Ramos (cell line): ENCODE results near the gene PCNT.
"Not testable (repeated sequence)": the region's sequence is repeated elsewhere in the genome, so short reads cannot be mapped to it uniquely, and the experiment has no call there.

ENCODE experiments used
- in situ Hi-C: fragments of 300-500 bp; cut with MboI; formaldehyde crosslinking; loops from one replicate; pipeline ENCODE4 v1.14.3; 2022; ENCODE audit warnings: low sequenced_read_pairs; ENCODE audit not compliant: unreplicated experiment

Gene PCNT

DNA sequence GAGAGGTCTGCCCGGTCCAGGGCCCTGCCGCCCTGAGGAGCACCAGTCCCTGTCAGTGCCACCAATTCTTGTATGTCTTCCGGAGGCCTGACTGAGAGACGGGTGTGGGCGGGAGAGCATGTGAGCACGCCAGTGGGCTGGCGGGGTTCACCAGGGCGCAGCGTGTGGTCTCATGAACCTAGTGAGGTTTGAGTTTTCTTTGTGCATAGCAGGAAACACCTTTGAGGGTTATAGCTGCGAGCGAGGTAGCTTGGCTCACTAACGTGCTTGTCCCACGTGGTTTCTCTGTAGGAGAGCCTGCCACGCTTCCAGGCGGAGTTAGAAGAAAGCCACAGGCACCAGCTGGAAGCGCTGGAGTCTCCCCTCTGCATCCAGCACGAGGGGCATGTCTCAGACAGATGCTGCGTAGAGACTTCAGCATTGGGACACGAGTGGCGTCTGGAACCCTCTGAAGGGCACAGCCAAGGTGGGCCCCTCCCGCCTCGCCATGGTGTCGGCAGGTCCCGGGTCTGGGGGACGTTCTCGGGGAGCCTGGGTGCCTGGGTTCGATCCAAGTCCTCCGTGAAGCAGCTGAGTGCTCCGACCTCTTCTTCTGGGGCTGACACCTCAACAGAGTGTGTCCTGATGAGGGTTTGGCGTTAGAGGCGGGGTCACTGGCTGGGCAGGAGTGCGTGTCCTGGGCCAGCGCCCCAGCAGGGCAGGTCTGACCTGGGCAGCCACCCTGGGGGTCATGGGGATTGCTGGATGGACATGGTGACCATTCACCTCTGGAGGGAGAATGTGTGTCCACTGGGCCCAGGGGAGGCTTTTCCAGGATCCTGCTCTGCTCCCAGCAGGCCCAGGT is 31.4 kb downstream of the PCNT start:
- in situ Hi-C loops, result no loop called here

DNA sequence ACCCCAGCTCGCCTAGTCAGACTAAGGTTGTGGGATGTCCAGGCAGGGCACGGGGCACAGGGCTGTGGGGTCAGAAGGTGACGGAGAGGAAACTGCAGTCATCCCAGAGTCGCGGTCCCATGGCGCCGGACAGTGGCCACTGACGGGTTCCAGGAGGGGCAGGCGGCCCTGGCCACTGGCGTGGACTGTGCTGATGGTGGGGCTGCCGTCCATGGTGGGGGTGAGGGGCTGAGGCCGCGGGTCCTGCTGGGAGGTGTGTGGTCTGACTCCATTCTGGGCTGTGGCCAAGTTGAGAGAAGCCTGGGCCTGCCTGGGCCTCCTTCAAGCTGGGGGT is 32.0 kb downstream of the PCNT start:
- in situ Hi-C loops, result no loop called here

DNA sequence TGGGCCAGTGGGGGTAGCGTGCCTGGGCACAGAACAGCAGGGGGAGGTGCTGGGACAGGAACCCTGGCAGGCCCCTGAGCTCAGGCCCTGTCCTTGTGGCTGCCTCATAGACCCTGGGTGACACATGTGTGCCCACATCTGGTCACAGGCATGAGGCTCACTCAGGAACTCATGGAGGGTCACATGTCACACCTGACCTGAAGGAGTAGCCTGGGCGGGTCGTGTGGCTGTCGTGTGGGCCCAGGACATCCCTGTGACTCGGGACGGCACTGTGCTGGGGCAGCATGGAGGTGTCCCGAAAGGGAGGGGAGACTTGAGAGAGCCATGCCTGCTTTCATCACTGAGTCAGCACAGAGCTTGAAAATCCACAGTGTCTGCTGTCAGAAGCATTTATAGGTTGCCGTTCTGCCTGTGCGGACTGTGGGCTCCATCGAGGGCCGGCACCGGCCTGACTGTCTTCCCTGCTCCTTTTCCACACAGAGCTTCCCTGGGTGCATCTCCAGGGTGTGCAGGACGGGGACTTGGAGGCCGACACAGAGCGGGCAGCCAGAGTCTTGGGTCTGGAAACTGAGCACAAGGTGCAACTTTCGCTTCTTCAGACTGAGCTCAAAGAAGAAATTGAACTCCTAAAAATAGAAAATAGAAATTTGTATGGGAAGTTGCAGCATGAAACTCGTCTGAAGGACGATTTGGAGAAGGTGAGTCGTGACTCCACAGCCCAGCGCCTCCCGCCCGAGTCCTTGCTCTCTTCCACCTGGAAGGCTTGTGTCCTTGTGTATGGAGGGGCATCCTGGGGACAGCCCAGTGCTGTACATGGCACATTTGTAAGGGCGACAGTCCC is 32.8 kb downstream of the PCNT start:
- in situ Hi-C loops, result no loop called here

DNA sequence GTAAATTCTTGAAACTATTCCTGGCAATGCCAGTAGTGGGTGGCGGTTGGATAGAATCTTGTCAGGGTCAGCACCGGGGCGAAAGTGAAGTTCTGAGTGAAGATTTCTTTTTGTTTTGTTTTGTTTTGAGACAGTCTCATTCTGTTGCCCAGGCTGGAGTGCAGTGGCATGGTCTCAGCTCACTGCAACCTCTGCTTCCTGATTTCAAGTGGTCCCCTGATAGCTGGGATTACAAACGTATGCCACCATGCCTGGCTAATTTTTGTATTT is 33.3 kb downstream of the PCNT start:
- in situ Hi-C loops, result no loop called here

DNA sequence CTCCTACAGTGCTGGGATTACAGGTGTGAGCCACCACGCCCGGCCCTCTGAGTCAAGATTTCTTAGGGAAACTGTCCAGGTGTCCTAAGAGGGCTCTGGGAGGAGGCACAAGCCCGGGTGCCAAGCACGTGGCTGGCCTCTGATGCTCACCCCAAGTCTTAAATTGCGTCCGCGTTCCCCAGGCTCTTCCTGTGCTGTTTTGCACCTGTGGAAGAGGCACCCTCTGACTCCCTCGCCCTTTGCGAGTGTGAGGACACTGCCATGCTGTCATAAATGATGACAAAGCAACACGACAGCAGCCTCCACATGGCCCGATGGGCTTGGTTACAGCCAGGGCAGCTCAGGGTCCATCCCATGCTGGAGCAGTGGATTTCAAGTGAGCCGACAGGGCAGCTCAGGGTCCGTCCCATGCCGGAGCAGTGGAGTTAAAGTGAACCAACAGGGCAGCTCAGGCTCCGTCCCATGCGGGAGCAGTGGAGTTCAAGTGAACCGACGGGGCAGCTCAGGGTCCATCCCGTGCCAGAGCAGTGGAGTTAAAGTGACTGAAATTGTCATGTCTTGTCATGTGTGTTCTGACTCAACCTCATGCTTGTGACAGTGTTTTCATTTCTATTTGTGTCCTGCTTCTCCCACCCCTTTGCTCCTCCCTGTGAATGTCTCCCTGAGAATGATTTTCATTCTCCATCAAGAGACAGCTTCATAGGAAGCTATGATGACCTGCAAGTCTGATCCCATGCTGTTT is 33.9 kb downstream of the PCNT start:
- in situ Hi-C loops, result no loop called here

DNA sequence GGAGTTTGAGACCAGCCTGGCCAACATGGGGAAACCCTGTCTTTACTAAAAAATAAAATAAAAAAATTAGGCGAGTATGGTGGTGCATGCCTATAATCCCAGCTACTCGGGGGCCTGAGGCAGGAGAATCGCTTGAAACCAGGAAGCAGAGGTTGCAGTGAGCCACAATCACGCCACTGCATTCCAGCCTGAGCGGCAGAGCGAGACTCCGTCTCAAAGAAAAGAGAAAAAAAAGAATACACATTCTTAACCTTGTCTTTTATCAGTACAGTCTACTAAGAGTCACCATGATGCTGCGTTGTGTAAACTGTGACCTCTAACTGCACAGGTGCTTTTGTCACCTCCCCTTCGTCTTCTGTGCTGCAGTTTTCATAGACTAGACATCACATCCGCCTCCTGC is 37.2 kb downstream of the PCNT start:
- in situ Hi-C loops, result no loop called here

DNA sequence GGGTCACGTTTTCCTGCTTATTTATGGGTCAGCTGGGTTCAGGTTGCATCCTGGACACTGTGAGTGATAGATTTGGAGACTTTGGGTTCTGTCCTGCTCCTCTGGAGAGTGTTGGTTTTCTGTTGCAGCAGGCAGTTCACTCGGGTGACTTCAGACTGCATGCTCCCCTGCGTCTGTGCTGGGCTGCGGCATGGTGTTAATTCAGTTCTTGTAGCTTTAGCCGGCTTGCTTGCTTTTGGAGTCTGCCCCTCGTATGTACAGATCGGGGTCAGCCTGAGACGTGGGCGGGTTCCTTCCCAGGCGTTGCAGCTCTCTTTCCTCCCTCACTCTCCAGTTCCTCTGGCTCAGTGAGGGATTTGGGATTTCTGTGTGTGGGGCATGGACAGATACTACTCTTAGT is 38.0 kb downstream of the PCNT start:
- in situ Hi-C loops, result no loop called here

DNA sequence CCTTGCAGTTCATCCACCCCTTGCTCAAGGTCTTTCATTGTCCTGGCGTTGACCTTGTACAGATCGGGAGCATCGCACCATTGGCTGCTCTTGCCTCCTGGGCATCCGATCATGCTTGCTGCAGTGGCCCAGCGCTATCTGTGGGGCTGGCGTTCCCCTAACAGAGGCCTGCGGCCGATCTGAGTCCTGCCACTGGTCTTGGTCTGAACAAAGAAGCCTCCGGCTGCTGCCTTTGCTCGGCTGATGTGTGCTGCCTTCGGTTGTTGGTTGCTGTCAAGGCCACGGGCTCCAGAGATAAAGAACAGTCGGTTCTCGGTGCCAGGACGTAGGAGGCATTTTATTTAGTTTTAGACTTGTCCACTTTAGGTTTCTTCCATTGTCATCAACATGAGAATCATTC is 39.0 kb downstream of the PCNT start:
- in situ Hi-C loops, result no loop called here

DNA sequence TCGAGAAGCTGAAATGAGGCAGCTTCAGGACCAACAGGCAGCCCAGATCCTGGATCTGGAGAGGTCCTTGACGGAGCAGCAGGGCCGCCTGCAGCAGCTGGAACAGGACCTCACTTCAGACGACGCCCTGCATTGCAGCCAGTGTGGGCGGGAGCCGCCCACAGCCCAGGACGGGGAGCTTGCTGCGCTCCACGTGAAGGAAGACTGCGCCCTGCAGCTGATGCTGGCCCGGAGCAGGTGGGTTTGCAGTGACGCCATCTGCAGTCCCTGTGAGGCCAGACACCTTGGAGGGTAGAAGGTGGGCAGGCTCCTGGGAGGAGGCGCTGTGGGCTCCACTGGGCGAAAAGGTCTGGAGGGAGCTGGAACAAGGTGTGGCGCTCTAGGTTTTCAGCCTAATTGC is 39.7 kb downstream of the PCNT start:
- in situ Hi-C loops, result no loop called here

DNA sequence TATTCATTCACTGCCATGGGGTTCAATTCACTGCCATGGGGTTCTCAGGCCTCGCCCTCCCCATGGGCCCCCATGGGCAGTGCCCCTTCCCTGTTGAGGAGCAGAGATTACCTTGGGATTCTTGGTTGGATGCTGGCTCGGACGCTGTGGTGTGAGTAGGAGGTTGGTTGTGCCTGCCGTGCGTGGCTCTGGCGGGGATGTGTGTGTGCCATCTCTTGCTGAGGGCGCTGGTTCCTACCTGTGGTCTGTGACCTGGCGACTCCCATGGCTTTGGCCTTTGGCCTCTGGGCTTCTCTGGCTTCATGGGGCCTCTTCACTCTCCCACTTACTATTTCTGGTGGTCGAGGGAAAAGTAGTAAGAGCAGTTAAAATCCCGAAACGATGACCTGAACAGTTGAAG is 42.1 kb downstream of the PCNT start:
- in situ Hi-C loops, result no loop called here

DNA sequence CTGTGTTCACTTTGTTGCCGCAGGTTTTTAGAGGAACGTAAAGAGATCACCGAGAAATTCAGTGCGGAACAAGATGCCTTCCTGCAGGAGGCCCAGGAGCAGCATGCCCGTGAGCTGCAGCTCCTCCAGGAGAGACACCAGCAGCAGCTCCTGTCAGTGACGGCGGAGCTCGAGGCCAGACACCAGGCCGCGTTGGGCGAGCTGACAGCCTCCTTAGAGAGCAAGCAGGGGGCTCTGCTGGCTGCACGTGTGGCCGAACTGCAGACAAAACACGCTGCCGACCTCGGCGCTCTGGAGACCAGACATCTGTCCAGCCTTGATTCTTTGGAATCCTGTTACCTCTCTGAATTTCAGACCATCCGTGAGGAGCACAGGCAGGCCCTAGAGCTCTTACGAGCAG is 42.6 kb downstream of the PCNT start:
- in situ Hi-C loops, result no loop called here

DNA sequence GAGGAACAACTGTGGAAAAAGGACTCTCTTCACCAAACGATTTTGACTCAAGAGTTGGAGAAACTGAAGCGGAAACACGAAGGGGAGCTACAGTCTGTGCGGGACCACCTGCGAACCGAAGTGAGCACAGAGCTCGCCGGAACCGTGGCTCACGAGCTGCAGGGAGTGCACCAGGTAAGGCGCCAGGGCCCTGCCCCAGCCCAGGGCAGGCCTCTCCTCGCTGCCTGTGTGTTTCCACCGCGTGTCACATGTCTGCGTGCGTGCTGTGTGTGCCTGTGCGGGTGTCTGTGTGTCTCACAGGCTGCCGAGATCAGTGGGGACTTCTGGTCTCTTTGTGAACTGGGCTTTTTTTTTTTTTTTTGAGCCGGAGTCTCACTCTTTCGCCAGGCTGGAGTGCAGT is 43.0 kb downstream of the PCNT start:
- in situ Hi-C loops, result no loop called here

DNA sequence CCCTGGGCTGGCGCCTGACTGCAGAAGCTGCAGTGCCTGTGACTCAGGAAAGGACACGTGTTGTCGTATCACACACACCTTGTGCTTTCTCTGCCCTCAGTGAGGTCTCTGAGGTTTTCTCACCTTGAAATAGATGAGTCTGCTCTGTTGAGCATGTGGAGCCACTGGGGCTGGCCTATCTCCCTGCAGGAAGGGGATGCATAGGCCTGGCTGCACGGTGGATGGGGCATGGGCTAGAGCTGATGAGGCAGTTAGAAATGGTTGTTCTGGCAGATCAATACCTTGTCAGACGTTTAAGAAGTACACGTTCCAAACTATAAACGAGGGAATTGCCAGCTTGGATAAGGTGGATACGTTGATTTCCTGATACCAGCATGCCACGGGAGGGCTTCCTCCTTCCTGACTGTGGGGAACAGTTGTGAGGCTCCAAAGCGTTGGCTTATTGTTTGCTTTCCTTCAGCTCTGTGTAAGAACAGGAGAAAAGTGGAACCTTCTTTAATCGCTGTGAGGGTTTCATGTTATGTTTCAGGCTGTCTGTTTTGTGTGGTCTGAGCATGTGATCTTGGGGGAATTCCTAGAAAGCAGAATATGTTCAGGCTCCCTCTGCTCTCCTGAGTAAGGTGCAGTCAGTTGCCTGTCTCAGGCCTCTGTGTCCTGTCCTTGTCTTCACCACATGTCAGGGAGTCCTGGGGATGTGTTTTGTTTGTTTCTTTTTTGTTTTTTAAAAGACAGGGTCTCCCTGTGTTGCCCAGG is 44.8 kb downstream of the PCNT start:
- in situ Hi-C loops, result no loop called here

DNA sequence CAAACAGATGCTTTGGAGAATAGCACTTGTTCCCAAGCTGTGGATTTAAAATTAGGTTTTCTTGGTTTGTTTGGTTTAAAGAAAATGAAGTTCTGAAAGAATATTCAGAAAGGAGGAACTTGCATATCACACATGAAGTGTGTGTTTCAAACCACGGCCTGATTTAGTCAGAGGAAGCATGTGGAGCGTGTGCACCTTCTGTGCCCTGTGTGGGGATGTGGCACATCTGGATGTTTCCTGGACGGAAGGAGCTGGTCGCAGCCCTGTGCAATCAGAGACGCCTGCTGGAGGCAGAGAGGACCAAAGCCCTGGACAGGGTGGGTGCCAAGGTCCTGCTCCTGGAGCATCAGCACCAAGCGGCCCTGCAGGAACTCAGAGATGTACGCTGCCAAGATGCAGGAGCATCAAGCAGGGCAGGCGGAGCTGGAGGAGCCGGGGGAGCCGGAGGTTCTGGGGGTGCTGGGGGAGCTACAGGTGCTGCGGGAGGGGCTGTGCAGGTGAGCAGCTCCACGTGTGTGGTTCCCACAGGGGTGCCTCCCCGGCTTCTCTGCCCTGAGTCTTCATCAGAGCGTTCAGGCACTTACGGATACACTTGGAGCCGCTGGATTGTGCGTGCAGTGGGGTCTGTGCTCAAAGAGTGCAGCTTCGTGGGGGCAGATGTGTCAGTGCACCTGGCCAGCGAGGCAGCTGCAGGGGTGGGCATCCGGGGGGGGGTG is 45.7 kb downstream of the PCNT start:
- in situ Hi-C loops, result no loop called here

DNA sequence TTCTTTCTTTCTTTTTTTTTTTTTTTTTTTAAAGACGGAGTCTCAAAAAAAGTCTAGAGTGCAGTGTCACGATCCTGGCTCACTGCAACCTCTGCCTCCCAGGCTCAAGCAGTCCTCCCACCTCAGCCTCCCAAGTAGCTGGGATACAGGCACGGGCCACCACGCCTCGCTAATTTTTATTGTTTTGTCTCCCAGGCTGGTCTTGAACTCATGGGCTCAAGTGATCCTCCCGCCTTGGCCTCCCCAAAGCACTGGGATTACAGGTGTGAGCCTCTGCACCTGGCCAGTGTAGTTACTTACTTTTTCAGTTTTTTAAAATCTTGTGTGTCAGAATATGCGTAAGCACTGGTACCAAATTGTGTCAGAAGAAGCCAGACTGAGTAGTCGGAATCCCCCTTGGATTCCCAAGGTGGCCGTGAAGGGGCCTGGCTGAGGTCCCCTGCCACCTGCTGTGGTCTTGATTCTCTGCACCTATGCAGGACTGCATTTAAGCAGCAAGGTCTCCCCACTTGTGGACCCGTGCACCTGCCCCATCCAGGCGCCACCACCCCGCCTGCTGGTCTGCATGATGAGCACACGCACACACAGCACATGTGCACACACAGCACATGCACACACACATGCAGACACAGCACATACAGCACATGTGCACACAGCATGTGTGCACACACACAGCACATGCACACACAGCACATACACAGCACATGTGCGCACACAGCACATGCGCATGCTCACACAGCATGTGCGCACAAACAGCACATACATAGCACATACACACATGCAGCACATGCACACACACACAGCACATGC is 47.5 kb downstream of the PCNT start:
- in situ Hi-C loops, result no loop called here

DNA sequence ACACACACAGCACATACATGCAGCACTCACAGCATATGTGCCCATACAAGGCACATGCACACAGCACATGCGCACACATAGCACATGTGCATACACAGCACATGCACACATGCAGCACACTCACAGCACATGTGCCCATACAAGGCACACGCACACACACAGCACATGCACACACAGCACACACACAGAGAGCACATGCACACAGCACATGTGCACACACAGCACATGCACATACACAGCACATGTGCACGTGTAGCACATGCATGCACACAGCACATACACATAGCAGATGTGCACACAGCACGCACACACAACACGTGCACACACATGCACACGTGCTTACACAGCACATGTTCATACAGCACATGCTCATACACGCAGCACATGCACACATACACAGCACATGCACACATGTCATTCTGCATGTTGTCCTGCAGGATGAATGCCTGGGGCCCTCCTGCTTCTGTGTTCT is 48.1 kb downstream of the PCNT start:
- in situ Hi-C loops, result no loop called here

DNA sequence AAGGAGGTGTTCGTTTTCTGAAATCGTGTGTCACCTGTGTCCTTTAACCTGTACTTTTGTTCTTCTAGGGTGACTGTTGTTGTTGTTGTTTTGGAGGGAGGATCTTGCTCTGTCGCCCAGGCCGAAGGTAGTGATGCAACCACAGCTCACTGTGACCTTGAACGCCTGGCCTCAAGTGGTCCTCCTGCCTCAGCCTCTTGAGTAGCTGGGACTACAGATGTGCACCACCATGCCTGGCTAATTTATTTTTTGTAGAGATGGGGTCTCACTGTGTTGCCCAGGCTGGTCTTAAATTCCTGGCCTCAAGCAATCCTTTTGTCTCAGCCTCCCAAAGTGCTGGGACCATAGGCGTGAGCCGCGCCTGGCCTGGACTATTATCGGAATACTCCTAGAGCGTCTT is 49.0 kb downstream of the PCNT start:
- in situ Hi-C loops, result not testable (repeated sequence)

DNA sequence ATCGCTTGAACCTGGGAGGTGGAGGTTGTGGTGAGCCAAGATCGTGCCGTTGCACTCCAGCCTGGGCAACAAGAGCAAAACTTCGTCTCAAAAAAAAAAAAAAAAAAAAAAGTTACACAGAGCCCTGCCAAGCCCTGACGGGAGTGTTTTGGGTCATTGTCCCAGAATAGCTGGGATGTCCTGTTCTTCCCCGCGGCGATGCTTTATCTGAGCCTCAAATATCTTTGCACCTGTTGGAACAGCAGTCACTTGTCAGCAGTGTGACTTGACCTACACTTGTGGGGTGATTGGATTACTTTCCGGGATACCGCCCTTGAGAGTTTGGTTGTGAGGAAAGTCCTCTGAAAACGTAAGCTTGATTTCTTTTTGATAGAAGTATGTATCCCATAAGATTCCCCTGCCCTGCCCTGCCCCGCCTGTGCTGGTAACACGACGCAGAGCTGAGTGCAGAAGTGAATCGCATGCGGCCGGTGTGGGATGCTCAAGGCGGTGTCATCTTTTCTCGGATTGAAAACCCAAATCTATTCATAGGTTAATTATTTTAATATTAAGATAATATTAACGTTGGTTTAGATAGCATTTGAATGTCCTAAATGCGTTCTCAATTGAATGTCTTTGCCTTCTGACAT is 50.9 kb downstream of the PCNT start:
- in situ Hi-C loops, result no loop called here
